IMR-90 (cell line): Measurements from ENCODE around the gene CASP3.

Experiments used
- BHLHE40 ChIP-seq: fragments of 150-350 bp; IDR thresholded peaks from 2 replicates; pipeline ENCODE4 v1.6.1; 2016; ENCODE audit warnings: mild to moderate bottlenecking, low read depth, low read length
- CEBPB ChIP-seq: IDR thresholded peaks from 2 replicates; pipeline ENCODE4 v1.6.1; 2012; ENCODE audit warnings: low read depth, low read length, improper control_type of control experiment
- FOS ChIP-seq: fragments of 150-350 bp; IDR thresholded peaks from 2 replicates; pipeline ENCODE4 v1.6.1; 2016; ENCODE audit warnings: low read depth, low read length
- MAFK ChIP-seq: IDR thresholded peaks from 2 replicates; pipeline ENCODE4 v1.6.1; 2012; ENCODE audit warnings: low read depth, low read length, improper control_type of control experiment
- POLR2A ChIP-seq: IDR thresholded peaks from 2 replicates; pipeline ENCODE4 v1.6.1; 2012; ENCODE audit warnings: mild to moderate bottlenecking, low read depth, low read length
- RAD21 ChIP-seq: IDR thresholded peaks from 2 replicates; pipeline ENCODE4 v1.6.1; 2012; ENCODE audit warnings: low read length, improper control_type of control experiment
- RCOR1 ChIP-seq: IDR thresholded peaks from 2 replicates; pipeline ENCODE4 v1.6.1; 2012; ENCODE audit warnings: mild to moderate bottlenecking, low read length, improper control_type of control experiment; ENCODE audit not compliant: insufficient replicate concordance
- RFX5 ChIP-seq: IDR thresholded peaks from 2 replicates; pipeline ENCODE4 v1.8.0; 2012; ENCODE audit warnings: low read depth, mild to moderate bottlenecking, low read length, moderate library complexity
- SMC3 ChIP-seq: fragments of 150-350 bp; IDR thresholded peaks from 2 replicates; pipeline ENCODE4 v1.6.1; 2016; ENCODE audit warnings: low read depth, mild to moderate bottlenecking, antibody characterized with exemption, low read length, moderate library complexity
- TF ChIP-seq, protein P1 (sequence below): conservative IDR thresholded peaks from 2 replicates; pipeline ENCODE4 v1.5.1; 2012; ENCODE audit warnings: mild to moderate bottlenecking, low read depth, low read length, improper control_type of control experiment
- TF ChIP-seq, protein P2 (sequence below): fragments of 150-350 bp; IDR thresholded peaks from 2 replicates; pipeline ENCODE4 v1.6.1; 2017; ENCODE audit warnings: mild to moderate bottlenecking, antibody characterized with exemption, low read length, low read depth
- TF ChIP-seq, protein P3 (sequence below): fragments of 150-350 bp; IDR thresholded peaks from 2 replicates; pipeline ENCODE4 v1.6.1; 2016; ENCODE audit warnings: low read depth, mild to moderate bottlenecking, low read length, moderate library complexity, borderline replicate concordance

DNA sequence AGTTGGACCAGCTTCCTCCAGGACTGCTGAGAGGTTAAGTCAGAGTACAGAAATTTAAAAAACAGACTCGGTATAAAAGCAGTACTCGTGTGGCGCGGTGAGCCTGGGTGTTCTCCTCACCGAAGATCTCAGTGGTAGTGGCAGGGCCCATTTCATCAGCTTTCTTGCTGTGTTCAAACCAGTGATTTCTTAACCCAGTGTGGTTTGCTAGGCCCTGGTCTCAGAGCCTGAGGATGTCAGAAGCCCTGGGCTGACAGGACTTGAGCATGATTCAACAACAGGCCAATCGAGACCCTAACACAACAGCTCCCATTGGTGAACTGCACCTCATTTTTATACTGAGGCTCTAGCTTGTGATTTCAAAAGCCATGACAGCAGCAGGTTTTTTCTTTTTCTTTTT lies 23.5 kb upstream of the CASP3 start:
- TF ChIP-seq POLR2A (no peak), FOS (no peak), CEBPB (no peak), RAD21 (no peak), MAFK (no peak), RFX5 (no peak), RCOR1 (no peak), BHLHE40 (no peak), SMC3 (no peak)
- TF ChIP-seq, protein P1, sequence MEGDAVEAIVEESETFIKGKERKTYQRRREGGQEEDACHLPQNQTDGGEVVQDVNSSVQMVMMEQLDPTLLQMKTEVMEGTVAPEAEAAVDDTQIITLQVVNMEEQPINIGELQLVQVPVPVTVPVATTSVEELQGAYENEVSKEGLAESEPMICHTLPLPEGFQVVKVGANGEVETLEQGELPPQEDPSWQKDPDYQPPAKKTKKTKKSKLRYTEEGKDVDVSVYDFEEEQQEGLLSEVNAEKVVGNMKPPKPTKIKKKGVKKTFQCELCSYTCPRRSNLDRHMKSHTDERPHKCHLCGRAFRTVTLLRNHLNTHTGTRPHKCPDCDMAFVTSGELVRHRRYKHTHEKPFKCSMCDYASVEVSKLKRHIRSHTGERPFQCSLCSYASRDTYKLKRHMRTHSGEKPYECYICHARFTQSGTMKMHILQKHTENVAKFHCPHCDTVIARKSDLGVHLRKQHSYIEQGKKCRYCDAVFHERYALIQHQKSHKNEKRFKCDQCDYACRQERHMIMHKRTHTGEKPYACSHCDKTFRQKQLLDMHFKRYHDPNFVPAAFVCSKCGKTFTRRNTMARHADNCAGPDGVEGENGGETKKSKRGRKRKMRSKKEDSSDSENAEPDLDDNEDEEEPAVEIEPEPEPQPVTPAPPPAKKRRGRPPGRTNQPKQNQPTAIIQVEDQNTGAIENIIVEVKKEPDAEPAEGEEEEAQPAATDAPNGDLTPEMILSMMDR = no peak
- TF ChIP-seq, protein P2, sequence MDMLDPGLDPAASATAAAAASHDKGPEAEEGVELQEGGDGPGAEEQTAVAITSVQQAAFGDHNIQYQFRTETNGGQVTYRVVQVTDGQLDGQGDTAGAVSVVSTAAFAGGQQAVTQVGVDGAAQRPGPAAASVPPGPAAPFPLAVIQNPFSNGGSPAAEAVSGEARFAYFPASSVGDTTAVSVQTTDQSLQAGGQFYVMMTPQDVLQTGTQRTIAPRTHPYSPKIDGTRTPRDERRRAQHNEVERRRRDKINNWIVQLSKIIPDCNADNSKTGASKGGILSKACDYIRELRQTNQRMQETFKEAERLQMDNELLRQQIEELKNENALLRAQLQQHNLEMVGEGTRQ = no peak
- TF ChIP-seq, protein P3, sequence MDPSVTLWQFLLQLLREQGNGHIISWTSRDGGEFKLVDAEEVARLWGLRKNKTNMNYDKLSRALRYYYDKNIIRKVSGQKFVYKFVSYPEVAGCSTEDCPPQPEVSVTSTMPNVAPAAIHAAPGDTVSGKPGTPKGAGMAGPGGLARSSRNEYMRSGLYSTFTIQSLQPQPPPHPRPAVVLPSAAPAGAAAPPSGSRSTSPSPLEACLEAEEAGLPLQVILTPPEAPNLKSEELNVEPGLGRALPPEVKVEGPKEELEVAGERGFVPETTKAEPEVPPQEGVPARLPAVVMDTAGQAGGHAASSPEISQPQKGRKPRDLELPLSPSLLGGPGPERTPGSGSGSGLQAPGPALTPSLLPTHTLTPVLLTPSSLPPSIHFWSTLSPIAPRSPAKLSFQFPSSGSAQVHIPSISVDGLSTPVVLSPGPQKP = no peak
